Muscle of leg (tissue), 11 donors: ENCODE results near the gene BRD9. TPM values are rescaled to one million over a fixed set of nuclear protein-coding genes. Genes with fewer than 3 reads are reported as not detected.
"Not testable (repeated sequence)": the region's sequence is repeated elsewhere in the genome, so short reads cannot be mapped to it uniquely, and the experiment has no call there.

Experiments used
- DNase-seq: peaks from one replicate; pipeline ENCODE4 v3.0.0; 2013
- H3K27ac ChIP-seq: one replicate; pipeline ENCODE4 v1.5.1; 2013; ENCODE audit warnings: mild to moderate bottlenecking, low read length, control low read depth
- H3K27me3 ChIP-seq: one replicate; pipeline ENCODE4 v1.6.1; 2013; ENCODE audit warnings: low read length; ENCODE audit not compliant: control insufficient read depth, insufficient read depth
- H3K36me3 ChIP-seq: one replicate; pipeline ENCODE4 v1.6.1; 2013; ENCODE audit warnings: low read length; ENCODE audit not compliant: control insufficient read depth, insufficient read depth
- H3K4me1 ChIP-seq: one replicate; pipeline ENCODE4 v1.6.1; 2013; ENCODE audit warnings: low read length; ENCODE audit not compliant: control insufficient read depth, insufficient read depth
- H3K4me3 ChIP-seq: one replicate; pipeline ENCODE4 v1.5.1; 2013; ENCODE audit warnings: low read length, control low read depth
- H3K9me3 ChIP-seq: replicated peaks from 2 replicates; pipeline ENCODE4 v1.6.1; 2013; ENCODE audit warnings: low read depth, low read length; ENCODE audit not compliant: control insufficient read depth
- WGBS: methylation state at CpG from one replicate; pipeline ENCODE4 v1.1.5; 2013; ENCODE audit warnings: missing lambda C conversion rate; ENCODE audit not compliant: insufficient coverage; 5-methylcytosine and 5-hydroxymethylcytosine counted together
- polyA plus RNA-seq, 8 donors: library from polyadenylated mRNA; unstranded; fragments of 120-200 nt; gene quantifications; one replicate each; pipeline versions ENCODE4 v1.2.1 to v1.2.3, GENCODE V29; 2013; ENCODE audit warnings: inconsistent platforms in 1 of 8, low replicate concordance in 1 of 8; ENCODE audit not compliant: insufficient read length in 8 of 8, insufficient read depth in 1 of 8
- total RNA-seq: library from RNA; stranded (reverse); fragments of 120-200 nt; gene quantifications from one replicate; pipeline ENCODE4 v1.2.4, GENCODE V29; 2013

Gene BRD9
- total and polyA plus RNA-seq, 9 donors: 26.4 to 33.5 (median 29.7) TPM

GRCh38 chr5:933251-933861 is 40.8 kb upstream of the BRD9 start:
- Histone ChIP-seq H3K4me1 (no peaks in the 10 kb centered on the region), H3K36me3 (no peaks in the 10 kb centered on the region), H3K9me3 (no peaks in the 10 kb centered on the region), H3K4me3 (no peak overlapping the region), H3K27me3 (peaks cover 7% of the 10 kb centered on the region), H3K27ac (no peak overlapping the region)
- 80% methylated on average over 1 of the region's 3 CpGs for WGBS
- no peak for DNase-seq

DNA sequence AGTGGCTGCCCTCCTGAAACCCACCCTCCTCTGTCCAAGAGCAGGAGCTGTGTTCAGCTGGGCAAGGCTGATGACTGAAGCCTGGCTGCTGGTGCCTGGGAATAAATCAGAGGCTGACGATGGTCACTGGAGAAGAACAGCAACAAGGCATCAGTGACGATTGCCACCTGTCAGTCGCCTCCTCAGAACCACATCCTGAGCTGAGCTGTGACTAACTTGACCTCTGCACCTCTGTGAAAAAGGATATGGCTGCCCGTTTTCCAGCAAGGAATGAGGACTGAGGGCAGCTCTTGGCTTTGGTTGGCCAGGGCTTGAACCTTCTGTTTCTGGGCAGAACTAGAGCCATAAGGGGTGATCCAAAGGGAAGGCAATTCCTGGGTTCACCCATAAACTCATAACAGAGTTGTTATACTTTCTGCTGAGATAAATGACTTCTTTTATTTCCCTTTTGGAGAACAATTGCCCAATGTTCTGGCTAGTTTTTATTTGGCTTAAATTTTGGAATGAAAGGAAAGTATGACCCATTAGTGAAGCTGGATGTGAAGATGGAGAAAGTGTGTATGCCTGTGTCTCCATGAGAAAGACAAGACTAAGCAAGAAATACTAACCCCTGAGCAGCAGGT is 40.1 kb upstream of the BRD9 start:
- Histone ChIP-seq H3K4me1 (no peaks in the 10 kb centered on the region), H3K36me3 (no peaks in the 10 kb centered on the region), H3K27ac (no peak overlapping the region), H3K9me3 (no peaks in the 10 kb centered on the region), H3K27me3 (peaks cover 7% of the 10 kb centered on the region), H3K4me3 (no peak overlapping the region)
- DNase-seq: no peak
- 58% methylated on average over 4 of the region's 4 CpGs for WGBS

- no peak for DNase-seq
- no peak overlapping the region for H3K4me3 ChIP-seq
- H3K4me1 ChIP-seq: no peaks in the 10 kb centered on the region
- H3K27ac ChIP-seq: no peak overlapping the region
- peaks cover 7% of the 10 kb centered on the region for H3K27me3 ChIP-seq
- no peaks in the 10 kb centered on the region for H3K36me3 ChIP-seq
- WGBS: 76% methylated on average over 5 of the region's 8 CpGs
- no peaks in the 10 kb centered on the region for H3K9me3 ChIP-seq
Measured at GRCh38 chr5:932151-932627, 39.6 kb upstream of the BRD9 start.

GRCh38 chr5:931570-932145 is 39.1 kb upstream of the BRD9 start:
- Histone ChIP-seq H3K36me3 (no peaks in the 10 kb centered on the region), H3K27ac (no peak overlapping the region), H3K9me3 (no peaks in the 10 kb centered on the region), H3K27me3 (peaks cover 8% of the 10 kb centered on the region), H3K4me1 (peaks cover 1% of the 10 kb centered on the region), H3K4me3 (no peak overlapping the region)
- DNase-seq: no peak
- WGBS: 77% methylated on average over 13 of the region's 13 CpGs

GRCh38 chr5:930866-931265 is 38.3 kb upstream of the BRD9 start:
- no peaks in the 10 kb centered on the region for H3K36me3 ChIP-seq
- no peak overlapping the region for H3K27ac ChIP-seq
- no peaks in the 10 kb centered on the region for H3K9me3 ChIP-seq
- H3K4me1 ChIP-seq: peaks cover 6% of the 10 kb centered on the region
- peaks cover 15% of the 10 kb centered on the region for H3K27me3 ChIP-seq
- 80% methylated on average over 6 of the region's 8 CpGs for WGBS
- no peak overlapping the region for H3K4me3 ChIP-seq
- no peak for DNase-seq

- H3K4me1 ChIP-seq: peaks cover 6% of the 10 kb centered on the region
- H3K27me3 ChIP-seq: peaks cover 15% of the 10 kb centered on the region
- no peak overlapping the region for H3K4me3 ChIP-seq
- H3K9me3 ChIP-seq: no peaks in the 10 kb centered on the region
- no peak for DNase-seq
- no peaks in the 10 kb centered on the region for H3K36me3 ChIP-seq
- no peak overlapping the region for H3K27ac ChIP-seq
Measured at GRCh38 chr5:929596-929995, 37.0 kb upstream of the BRD9 start.

- H3K4me1 ChIP-seq, H3K27ac ChIP-seq, H3K4me3 ChIP-seq, H3K36me3 ChIP-seq, DNase-seq, H3K9me3 ChIP-seq: not testable (repeated sequence)
- peaks cover 18% of the 10 kb centered on the region for H3K27me3 ChIP-seq
Measured at GRCh38 chr5:929182-929581, 36.6 kb upstream of the BRD9 start.

DNA sequence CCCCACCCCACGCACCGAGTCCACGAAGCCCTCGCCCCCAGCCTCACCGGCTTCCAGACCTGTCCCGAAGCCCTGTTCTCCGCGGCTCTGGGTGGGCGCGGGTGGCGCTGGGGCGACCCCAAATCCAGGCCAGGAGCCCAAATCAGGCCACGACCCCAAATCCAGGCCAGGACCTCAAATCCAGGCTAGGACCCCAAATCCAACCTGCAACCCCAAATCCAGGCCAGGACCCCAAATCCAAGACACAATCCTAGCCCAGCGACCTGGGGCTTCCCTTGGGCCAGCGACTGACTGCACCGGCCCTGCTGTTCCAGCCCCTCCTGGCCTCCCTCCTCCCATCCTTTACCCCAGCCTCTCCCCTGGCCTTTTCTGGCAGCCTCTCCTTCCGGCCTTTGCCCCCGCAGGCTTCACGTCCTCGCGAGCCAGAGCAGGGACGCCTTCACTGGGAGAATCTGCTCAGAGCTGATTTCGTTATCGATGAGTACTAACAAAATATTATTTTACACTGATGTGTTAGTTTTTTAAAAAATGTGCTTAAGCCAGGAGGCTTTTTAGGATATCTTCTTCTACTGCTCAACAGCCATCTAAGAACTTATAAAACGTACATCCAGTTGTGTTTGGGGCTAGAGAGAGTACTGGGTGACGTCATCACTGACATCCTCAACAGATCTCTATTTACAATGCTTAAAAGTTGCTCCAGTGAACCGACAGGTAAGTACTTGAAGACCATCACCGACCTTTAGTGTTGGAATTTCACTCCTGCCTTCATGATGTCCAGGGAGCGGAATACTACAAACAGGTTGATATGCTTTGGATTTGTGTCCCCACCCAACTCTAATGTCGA is 34.8 kb upstream of the BRD9 start:
- DNase-seq: no peak
- Histone ChIP-seq H3K36me3 (no peaks in the 10 kb centered on the region), H3K27ac (no peak overlapping the region), H3K27me3 (peaks cover 18% of the 10 kb centered on the region), H3K9me3 (no peaks in the 10 kb centered on the region), H3K4me3 (peak overlapping the region; percentile 33), H3K4me1 (peaks cover 6% of the 10 kb centered on the region)
- WGBS: 60% methylated on average over 18 of the region's 30 CpGs

GRCh38 chr5:926417-927171 is 34.0 kb upstream of the BRD9 start:
- H3K36me3 ChIP-seq: no peaks in the 10 kb centered on the region
- no peaks in the 10 kb centered on the region for H3K9me3 ChIP-seq
- peak overlapping the region; percentile 33 for H3K4me3 ChIP-seq
- no peak overlapping the region for H3K27ac ChIP-seq
- H3K4me1 ChIP-seq: peaks cover 6% of the 10 kb centered on the region
- peak; percentile 52 for DNase-seq
- peaks cover 11% of the 10 kb centered on the region for H3K27me3 ChIP-seq
- 2% methylated on average over 65 of the region's 65 CpGs for WGBS
